ENCODE data around the gene ZNF674.
"Not testable (repeated sequence)": the region's sequence is repeated elsewhere in the genome, so short reads cannot be mapped to it uniquely, and the experiment has no call there.

The ZNF674 gene

GRCh38 chrX:46506076-46506475 lies 39.1 kb downstream of the ZNF674 start:
- no peak for DNase-seq (ENCODE audit: low read depth)
- TF ChIP-seq, protein P1, sequence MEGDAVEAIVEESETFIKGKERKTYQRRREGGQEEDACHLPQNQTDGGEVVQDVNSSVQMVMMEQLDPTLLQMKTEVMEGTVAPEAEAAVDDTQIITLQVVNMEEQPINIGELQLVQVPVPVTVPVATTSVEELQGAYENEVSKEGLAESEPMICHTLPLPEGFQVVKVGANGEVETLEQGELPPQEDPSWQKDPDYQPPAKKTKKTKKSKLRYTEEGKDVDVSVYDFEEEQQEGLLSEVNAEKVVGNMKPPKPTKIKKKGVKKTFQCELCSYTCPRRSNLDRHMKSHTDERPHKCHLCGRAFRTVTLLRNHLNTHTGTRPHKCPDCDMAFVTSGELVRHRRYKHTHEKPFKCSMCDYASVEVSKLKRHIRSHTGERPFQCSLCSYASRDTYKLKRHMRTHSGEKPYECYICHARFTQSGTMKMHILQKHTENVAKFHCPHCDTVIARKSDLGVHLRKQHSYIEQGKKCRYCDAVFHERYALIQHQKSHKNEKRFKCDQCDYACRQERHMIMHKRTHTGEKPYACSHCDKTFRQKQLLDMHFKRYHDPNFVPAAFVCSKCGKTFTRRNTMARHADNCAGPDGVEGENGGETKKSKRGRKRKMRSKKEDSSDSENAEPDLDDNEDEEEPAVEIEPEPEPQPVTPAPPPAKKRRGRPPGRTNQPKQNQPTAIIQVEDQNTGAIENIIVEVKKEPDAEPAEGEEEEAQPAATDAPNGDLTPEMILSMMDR (IDR thresholded peaks at IDR 0.05; ENCODE audit: low read depth, low read length, missing control alignments), result no peak
- H3K4me3 ChIP-seq (ENCODE audit: low read depth, low read length), result no peak overlapping the region
- in situ Hi-C loops (cut with HindIII; ENCODE audit: low sequenced_read_pairs), result no loop called here

GRCh38 chrX:46502848-46503247 lies 42.4 kb downstream of the ZNF674 start:
- DNase-seq (ENCODE audit: low read depth), result no peak
- in situ Hi-C loops (cut with HindIII; ENCODE audit: low sequenced_read_pairs), result no loop called here
- TF ChIP-seq, protein P1 (IDR thresholded peaks at IDR 0.05; ENCODE audit: low read depth, low read length, missing control alignments), result no peak
- H3K4me3 ChIP-seq (ENCODE audit: low read depth, low read length), result no peak overlapping the region

DNA sequence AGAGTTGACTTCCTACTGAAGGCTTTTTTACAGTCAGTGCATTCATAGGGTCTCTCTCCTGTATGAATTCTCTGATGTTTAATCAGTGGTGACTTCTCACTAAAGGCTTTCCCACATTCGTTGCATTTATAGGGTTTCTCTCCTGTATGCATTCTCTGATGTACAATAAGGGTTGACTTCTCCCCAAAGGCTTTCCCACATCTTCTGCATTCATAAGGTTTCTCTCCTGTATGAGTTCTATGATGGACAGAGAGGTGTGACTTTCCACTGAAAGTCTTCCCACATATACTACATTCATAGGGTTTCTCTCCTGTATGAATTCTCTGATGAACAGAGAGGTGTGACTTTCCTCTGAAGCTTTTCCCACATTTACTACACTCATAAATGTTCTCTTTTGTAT lies 45.2 kb downstream of the ZNF674 start:
- H3K4me3 ChIP-seq (ENCODE audit: low read depth, low read length), result no peak overlapping the region
- TF ChIP-seq, protein P1 (IDR thresholded peaks at IDR 0.05; ENCODE audit: low read depth, low read length, missing control alignments), result no peak
- in situ Hi-C loops (cut with HindIII; ENCODE audit: low sequenced_read_pairs), result no loop called here
- DNase-seq (ENCODE audit: low read depth), result no peak

DNA sequence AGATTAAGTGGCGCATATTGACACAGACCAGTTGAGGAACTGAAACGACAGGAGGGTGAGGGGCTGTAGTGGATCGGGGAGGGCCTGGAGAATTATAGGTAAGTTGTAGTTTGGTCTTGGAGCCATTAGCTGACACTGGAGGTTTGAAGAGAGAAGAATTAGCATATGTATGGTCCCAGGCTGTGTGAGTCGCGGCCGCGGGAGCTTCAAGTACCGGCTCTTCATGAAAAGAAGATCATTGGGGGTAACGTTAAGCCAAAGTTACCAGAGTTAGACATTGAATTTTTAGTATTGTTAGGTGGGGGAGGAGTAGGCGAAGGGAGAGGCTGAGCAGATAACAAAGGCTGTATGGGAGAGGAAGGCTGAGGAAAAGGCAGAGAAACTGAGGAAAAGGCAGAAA lies 56.5 kb downstream of the ZNF674 start:
- in situ Hi-C loops (cut with HindIII; ENCODE audit: low sequenced_read_pairs), result no loop called here
- DNase-seq (ENCODE audit: low read depth), result no peak
- TF ChIP-seq, protein P1 (IDR thresholded peaks at IDR 0.05; ENCODE audit: low read depth, low read length, missing control alignments), result no peak
- H3K4me3 ChIP-seq (ENCODE audit: low read depth, low read length), result no peak overlapping the region

DNA sequence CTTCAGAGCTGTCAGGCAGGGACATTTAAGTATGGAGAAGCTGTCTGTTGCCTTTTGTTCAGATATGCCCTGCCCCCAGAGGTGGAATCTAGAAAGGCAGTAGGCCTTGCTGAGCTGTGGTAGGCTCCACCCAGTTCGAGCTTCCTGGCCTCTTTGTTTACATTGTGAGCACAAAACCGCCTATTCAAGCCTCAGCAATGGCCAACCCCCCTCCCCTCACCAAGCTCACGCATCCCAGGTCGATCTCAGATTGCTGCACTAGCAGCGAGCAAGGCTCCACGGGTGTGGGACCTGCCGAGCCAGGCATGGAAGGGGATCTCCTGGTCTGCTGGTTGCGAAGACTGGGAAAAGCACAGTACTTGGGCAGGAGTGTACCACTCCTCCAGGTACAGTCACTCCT lies 59.3 kb downstream of the ZNF674 start:
- no peak overlapping the region for H3K4me3 ChIP-seq (ENCODE audit: low read depth, low read length)
- in situ Hi-C loops (cut with HindIII; ENCODE audit: low sequenced_read_pairs), result no loop called here
- DNase-seq (ENCODE audit: low read depth), result no peak
- TF ChIP-seq, protein P1 (IDR thresholded peaks at IDR 0.05; ENCODE audit: low read depth, low read length, missing control alignments), result no peak

DNA sequence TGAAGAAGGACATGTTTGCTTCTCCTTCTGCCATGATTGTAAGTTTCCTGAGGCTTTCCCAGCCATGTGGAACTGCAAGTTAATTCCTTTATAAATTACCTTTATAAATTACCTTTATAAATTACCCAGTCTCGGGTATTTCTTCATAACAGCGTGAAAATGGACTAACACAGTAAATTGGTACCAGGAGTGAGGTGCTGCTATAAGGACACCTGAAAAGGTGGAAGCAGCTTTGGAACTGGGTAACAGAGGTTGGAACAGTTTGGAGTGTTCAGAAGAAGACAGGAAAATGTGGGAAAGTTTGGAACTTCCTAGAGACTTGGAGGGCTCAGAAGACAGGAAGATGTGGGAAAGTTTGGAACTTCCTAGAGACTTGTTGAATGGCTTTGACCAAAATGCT lies 66.6 kb downstream of the ZNF674 start:
- in situ Hi-C loops (cut with HindIII; ENCODE audit: low sequenced_read_pairs), result not testable (repeated sequence)

GRCh38 chrX:46477435-46477834 lies 67.8 kb downstream of the ZNF674 start:
- in situ Hi-C loops (cut with HindIII; ENCODE audit: low sequenced_read_pairs), result no loop called here
- no peak for DNase-seq (ENCODE audit: low read depth)
- no peak overlapping the region for H3K4me3 ChIP-seq (ENCODE audit: low read depth, low read length)
- TF ChIP-seq, protein P1 (IDR thresholded peaks at IDR 0.05; ENCODE audit: low read depth, low read length, missing control alignments), result no peak

More for the DNA sequence above, 66.6 kb downstream of the ZNF674 start:
- not testable (repeated sequence) for H3K4me3 ChIP-seq (ENCODE audit: low read depth, low read length); DNase-seq (ENCODE audit: low read depth)
